Chondrocyte (in vitro differentiated cells): ENCODE results near the gene HS3ST4. TPM values are rescaled to one million over a fixed set of nuclear protein-coding genes. Genes with fewer than 3 reads are reported as not detected.

Experiments used
- DNase-seq: peaks from one replicate; pipeline ENCODE4 v3.0.0; 2021; ENCODE audit warnings: mixed read lengths, low spot score
- H3K27ac Mint-ChIP-seq: one replicate; pipeline ENCODE4 v1.8.0; 2021; ENCODE audit warnings: mild to moderate bottlenecking, moderate library complexity, mixed read lengths; ENCODE audit not compliant: unreplicated experiment
- H3K27me3 Mint-ChIP-seq: 2 replicates; pipeline ENCODE4 v1.8.0; 2021; ENCODE audit warnings: low read depth, mixed read lengths
- H3K36me3 Mint-ChIP-seq: 2 replicates; pipeline ENCODE4 v1.8.0; 2021; ENCODE audit warnings: low read depth, mixed read lengths
- H3K4me1 Mint-ChIP-seq: 2 replicates; pipeline ENCODE4 v1.8.0; 2021; ENCODE audit warnings: low read depth, mild to moderate bottlenecking, mixed read lengths
- H3K4me3 Mint-ChIP-seq: one replicate; pipeline ENCODE4 v1.8.0; 2021; ENCODE audit warnings: mild to moderate bottlenecking, moderate library complexity, mixed read lengths; ENCODE audit not compliant: unreplicated experiment
- H3K9me3 Mint-ChIP-seq: 2 replicates; pipeline ENCODE4 v1.8.0; 2021; ENCODE audit warnings: low read depth, mixed read lengths
- total RNA-seq: library from RNA; stranded (reverse); gene quantifications from 3 replicates; pipeline ENCODE4 v1.2.1, GENCODE V29; 2021
- TF ChIP-seq, protein P1 (sequence below): fragments of 200-600 bp; sonication (generic); IDR thresholded peaks from 2 replicates; pipeline ENCODE4 v1.5.0; 2021; ENCODE audit warnings: antibody characterized with exemption, mild to moderate bottlenecking, moderate library complexity

The HS3ST4 gene
- total RNA-seq, 1 donor from 2014 or later: not detected

DNA sequence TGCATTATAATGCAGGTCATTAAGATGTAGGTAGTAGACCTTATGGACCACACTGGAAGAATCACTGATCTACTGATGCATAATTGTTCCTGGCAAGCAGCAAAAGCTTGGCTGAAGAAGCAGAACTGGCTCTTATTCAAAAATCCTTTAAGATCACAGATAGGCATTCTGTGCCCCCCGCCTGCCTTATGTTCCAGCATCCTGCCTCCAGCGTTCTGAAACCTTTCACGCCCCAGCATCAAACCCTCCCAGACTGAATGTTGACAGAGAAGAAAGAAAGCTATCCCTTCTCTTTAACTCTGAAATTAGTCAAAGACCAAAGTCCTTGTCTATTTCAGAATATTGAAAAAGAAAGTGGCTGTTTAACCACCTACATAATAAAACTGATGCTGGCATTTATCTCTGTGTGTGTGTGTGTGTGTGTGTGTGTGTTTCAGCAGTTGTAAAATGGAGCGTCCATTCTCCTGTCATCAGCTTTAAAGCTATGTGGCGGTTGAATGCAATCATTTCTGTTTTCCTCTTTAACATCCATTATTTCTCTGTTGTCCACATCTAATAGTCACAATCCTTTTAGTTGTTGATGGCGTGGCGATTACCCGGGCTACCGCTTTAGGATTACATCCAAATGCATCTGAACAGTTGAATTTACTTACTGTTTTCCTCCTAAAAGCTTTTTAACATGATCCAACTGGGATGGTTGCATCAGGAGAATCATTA is 350.4 kb downstream of the HS3ST4 start:
- peaks cover 8% of the 10 kb centered on the region for H3K9me3 Mint-ChIP-seq
- H3K27me3 Mint-ChIP-seq: no peaks in the 10 kb centered on the region
- no peak overlapping the region for H3K27ac Mint-ChIP-seq
- no peaks in the 10 kb centered on the region for H3K4me1 Mint-ChIP-seq
- no peak overlapping the region for H3K4me3 Mint-ChIP-seq
- H3K36me3 Mint-ChIP-seq: no peaks in the 10 kb centered on the region
- TF ChIP-seq, protein P1, sequence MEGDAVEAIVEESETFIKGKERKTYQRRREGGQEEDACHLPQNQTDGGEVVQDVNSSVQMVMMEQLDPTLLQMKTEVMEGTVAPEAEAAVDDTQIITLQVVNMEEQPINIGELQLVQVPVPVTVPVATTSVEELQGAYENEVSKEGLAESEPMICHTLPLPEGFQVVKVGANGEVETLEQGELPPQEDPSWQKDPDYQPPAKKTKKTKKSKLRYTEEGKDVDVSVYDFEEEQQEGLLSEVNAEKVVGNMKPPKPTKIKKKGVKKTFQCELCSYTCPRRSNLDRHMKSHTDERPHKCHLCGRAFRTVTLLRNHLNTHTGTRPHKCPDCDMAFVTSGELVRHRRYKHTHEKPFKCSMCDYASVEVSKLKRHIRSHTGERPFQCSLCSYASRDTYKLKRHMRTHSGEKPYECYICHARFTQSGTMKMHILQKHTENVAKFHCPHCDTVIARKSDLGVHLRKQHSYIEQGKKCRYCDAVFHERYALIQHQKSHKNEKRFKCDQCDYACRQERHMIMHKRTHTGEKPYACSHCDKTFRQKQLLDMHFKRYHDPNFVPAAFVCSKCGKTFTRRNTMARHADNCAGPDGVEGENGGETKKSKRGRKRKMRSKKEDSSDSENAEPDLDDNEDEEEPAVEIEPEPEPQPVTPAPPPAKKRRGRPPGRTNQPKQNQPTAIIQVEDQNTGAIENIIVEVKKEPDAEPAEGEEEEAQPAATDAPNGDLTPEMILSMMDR: no peak
- no peak for DNase-seq

DNA sequence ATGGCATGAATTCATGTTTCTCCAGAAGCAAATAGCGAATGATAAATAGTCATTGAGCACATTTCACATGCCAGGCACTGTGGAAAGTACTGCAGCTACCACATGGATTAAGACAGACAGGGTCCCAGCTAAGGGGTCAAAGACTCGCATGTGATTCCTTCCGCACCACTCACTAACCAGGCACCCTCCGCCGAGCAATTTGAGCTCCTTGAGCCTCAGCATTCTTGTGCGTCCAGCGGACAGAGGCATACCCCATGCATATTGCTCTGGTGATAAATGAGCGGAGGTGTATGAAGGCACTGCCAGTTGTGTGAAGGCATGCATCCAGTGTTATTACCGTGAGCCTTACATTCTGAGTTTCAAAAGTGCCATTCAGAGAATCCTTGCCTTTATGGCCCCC is 358.7 kb downstream of the HS3ST4 start:
- no peak overlapping the region for H3K4me3 Mint-ChIP-seq

DNA sequence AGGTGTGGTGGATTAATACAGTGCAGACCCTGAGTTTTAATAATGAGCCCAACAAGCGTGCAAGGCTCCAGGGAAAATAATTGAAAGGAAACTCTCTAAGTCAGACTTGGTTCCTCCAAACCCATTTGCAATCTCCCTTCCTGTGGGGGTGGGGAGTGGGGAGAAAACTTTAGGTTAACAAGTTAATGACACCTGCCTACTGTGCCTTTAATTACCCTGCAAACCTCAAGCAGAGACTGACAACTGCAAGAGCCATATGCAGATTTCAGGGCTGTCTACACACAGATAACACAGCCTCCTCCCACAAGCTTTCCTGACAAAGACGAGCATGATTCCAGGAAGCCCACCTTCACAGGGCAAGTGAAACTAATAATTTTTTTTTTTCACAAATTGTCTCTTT is 359.3 kb downstream of the HS3ST4 start:
- Mint-ChIP-seq H3K9me3 (peaks cover 32% of the 10 kb centered on the region), H3K4me1 (no peaks in the 10 kb centered on the region), H3K27me3 (no peaks in the 10 kb centered on the region), H3K4me3 (no peak overlapping the region), H3K36me3 (no peaks in the 10 kb centered on the region), H3K27ac (no peak overlapping the region)
- TF ChIP-seq, protein P1: no peak
- no peak for DNase-seq

More for the DNA sequence above, 358.7 kb downstream of the HS3ST4 start:
- Mint-ChIP-seq H3K36me3 (no peaks in the 10 kb centered on the region), H3K9me3 (peaks cover 28% of the 10 kb centered on the region), H3K27ac (no peak overlapping the region), H3K4me1 (no peaks in the 10 kb centered on the region), H3K27me3 (no peaks in the 10 kb centered on the region)
- DNase-seq: no peak
- TF ChIP-seq, protein P1: no peak

DNA sequence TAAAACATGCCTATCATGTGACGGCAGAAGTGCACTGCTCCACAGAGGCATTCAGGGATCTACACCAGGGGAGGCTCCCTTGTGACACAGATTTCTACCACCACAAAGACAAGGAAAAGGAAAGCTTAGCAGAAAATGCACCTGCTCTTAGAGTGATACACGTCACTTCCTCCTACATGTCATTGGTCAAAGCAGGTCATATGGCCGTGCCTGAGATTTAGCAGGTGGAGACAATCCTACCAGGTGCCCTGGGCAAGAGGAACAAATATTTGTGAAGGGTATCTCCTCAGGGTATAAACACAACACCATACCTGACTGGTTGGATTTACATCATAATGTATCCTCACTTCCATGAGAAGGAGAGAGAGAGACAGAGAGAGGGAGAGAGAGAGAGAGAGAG is 362.1 kb downstream of the HS3ST4 start:
- Mint-ChIP-seq H3K27me3 (no peaks in the 10 kb centered on the region), H3K36me3 (no peaks in the 10 kb centered on the region), H3K27ac (no peak overlapping the region), H3K4me3 (no peak overlapping the region), H3K9me3 (peaks cover 31% of the 10 kb centered on the region), H3K4me1 (no peaks in the 10 kb centered on the region)
- DNase-seq: no peak
- TF ChIP-seq, protein P1: no peak

DNA sequence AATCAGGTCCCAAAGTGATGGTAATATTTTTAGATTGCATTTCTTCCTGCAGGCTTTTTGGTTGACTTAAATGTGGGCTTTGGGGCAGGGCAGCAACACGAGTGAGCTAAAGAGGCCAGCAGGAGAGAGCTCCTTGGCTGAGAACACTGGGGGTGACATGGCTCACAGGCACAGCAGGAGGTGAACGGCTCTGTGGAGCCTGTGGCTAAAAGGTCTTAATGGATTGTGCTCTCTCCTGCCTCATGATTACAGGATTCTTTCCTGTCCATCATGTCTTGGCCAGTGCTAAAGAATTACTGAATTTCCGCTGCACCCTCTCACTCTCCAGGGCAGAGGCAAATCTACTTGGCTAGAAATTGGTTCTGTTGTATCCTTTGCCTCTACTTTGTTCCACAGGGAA is 366.6 kb downstream of the HS3ST4 start:
- Mint-ChIP-seq H3K36me3 (no peaks in the 10 kb centered on the region), H3K9me3 (peaks cover 41% of the 10 kb centered on the region), H3K27ac (no peak overlapping the region), H3K27me3 (no peaks in the 10 kb centered on the region), H3K4me3 (no peak overlapping the region), H3K4me1 (no peaks in the 10 kb centered on the region)
- TF ChIP-seq, protein P1: no peak
- DNase-seq: no peak
